Cardiac muscle cell (in vitro differentiated cells and primary cell): ENCODE measurements around the gene PRSS16. TPM values are rescaled to one million over a fixed set of nuclear protein-coding genes. Genes with fewer than 3 reads are reported as not detected.

ENCODE experiments used
- DNase-seq, 2 donors: peaks; one replicate each; pipeline versions ENCODE4 v3.0.0 to v3.0.0-alpha.2; 2010 to 2017; ENCODE audit warnings: low read depth in 1 of 2, low spot score in 1 of 2
- H3K27ac ChIP-seq: fragments of 200-600 bp; sonication (generic); 2 replicates; pipeline ENCODE4 v1.5.1; 2016
- H3K27me3 ChIP-seq: fragments of 200-600 bp; sonication (generic); 2 replicates; pipeline ENCODE4 v1.6.0; 2016; ENCODE audit warnings: control low read depth
- H3K36me3 ChIP-seq: fragments of 200-600 bp; sonication (generic); 2 replicates; pipeline ENCODE4 v1.5.1; 2016; ENCODE audit warnings: control low read depth
- H3K4me1 ChIP-seq: fragments of 200-600 bp; sonication (generic); 2 replicates; pipeline ENCODE4 v1.8.1; 2017; ENCODE audit warnings: low read depth, mild to moderate bottlenecking, mixed run types
- H3K4me3 ChIP-seq: fragments of 200-600 bp; sonication (generic); 2 replicates; pipeline ENCODE4 v1.5.1; 2016; ENCODE audit warnings: mild to moderate bottlenecking
- H3K9me3 ChIP-seq: fragments of 200-600 bp; sonication (generic); 2 replicates; pipeline ENCODE4 v1.5.1; 2017; ENCODE audit warnings: low read depth, mild to moderate bottlenecking, control low read depth
- CTCF ChIP-seq: IDR thresholded peaks from 2 replicates; pipeline ENCODE4 v1.5.1; 2012; ENCODE audit warnings: low read depth, mild to moderate bottlenecking, low read length
- polyA plus RNA-seq: library from polyadenylated mRNA; unstranded; fragments of >200 nt; fragmentation: Nextera tagmentation; extraction: Ambion mirVana; gene quantifications from 2 replicates; pipeline ENCODE4 v1.2.1, GENCODE V29; 2016
- total RNA-seq: library from RNA; depleted of rRNA; stranded (reverse); fragments of >200 nt; gene quantifications from 2 replicates; pipeline ENCODE4 v1.2.3, GENCODE V29; 2016

The PRSS16 gene
- total and polyA plus RNA-seq, 2 experiments from 2014 or later, result 4.4 to 5.2 TPM

- TF ChIP-seq CTCF, result no peak
- Histone ChIP-seq H3K4me1 (no peaks in the 10 kb centered on the region), H3K4me3 (peak overlapping the region; percentile 10), H3K9me3 (no peaks in the 10 kb centered on the region), H3K27ac (no peak overlapping the region), H3K27me3 (peaks cover 42% of the 10 kb centered on the region), H3K36me3 (no peaks in the 10 kb centered on the region)
- peak in 1 of 2 donors; percentile 55 for DNase-seq
Observed at GRCh38 chr6:27238010-27238983, 9.2 kb upstream of the PRSS16 start.

GRCh38 chr6:27239258-27239657 lies 8.2 kb upstream of the PRSS16 start:
- TF ChIP-seq CTCF, result no peak
- H3K27ac ChIP-seq, result no peak overlapping the region
- no peak overlapping the region for H3K4me3 ChIP-seq
- H3K4me1 ChIP-seq, result no peaks in the 10 kb centered on the region
- H3K36me3 ChIP-seq, result no peaks in the 10 kb centered on the region
- no peaks in the 10 kb centered on the region for H3K9me3 ChIP-seq
- no peak for DNase-seq
- peaks cover 44% of the 10 kb centered on the region for H3K27me3 ChIP-seq

- H3K9me3 ChIP-seq, result no peaks in the 10 kb centered on the region
- H3K27me3 ChIP-seq, result peaks cover 30% of the 10 kb centered on the region
- H3K4me1 ChIP-seq, result no peaks in the 10 kb centered on the region
- H3K27ac ChIP-seq, result no peak overlapping the region
- TF ChIP-seq CTCF, result no peak
- H3K4me3 ChIP-seq, result no peak overlapping the region
- DNase-seq, result no peak
- no peaks in the 10 kb centered on the region for H3K36me3 ChIP-seq
Observed at GRCh38 chr6:27241443-27241842, 6.1 kb upstream of the PRSS16 start.

- DNase-seq, result no peak
- H3K27me3 ChIP-seq, result peaks cover 19% of the 10 kb centered on the region
- TF ChIP-seq CTCF, result no peak
- H3K27ac ChIP-seq, result no peak overlapping the region
- H3K4me3 ChIP-seq, result no peak overlapping the region
- no peaks in the 10 kb centered on the region for H3K36me3 ChIP-seq
- no peaks in the 10 kb centered on the region for H3K9me3 ChIP-seq
- no peaks in the 10 kb centered on the region for H3K4me1 ChIP-seq
Observed at GRCh38 chr6:27242589-27243265, 4.8 kb upstream of the PRSS16 start.

- Histone ChIP-seq H3K4me3 (no peak overlapping the region), H3K4me1 (no peaks in the 10 kb centered on the region), H3K9me3 (no peaks in the 10 kb centered on the region), H3K36me3 (no peaks in the 10 kb centered on the region), H3K27me3 (peaks cover 28% of the 10 kb centered on the region), H3K27ac (no peak overlapping the region)
- no peak for DNase-seq
- TF ChIP-seq CTCF, result no peak
Observed at GRCh38 chr6:27248783-27249182, 1.3 kb downstream of the PRSS16 start.
